ENCODE measurements around the gene HNRNPUL2.

- no peak for TF ChIP-seq EZH2phosphoT487 (IDR thresholded peaks at IDR 0.05; ENCODE audit: borderline replicate concordance, low read length)
- TF ChIP-seq CTCF (IDR thresholded peaks at IDR 0.05; ENCODE audit: low read depth, low read length, poor library complexity, severe bottlenecking): no peak
These were observed 9.9 kb upstream of the HNRNPUL2 start for GRCh38 chr11:62737196-62737595.
